ENCODE measurements around the gene FAM50B.
"Not testable (repeated sequence)": the region's sequence is repeated elsewhere in the genome, so short reads cannot be mapped to it uniquely, and the experiment has no call there.

FAM50B gene

GRCh38 chr6:3850451-3851203, 1.5 kb downstream of the FAM50B start:
- DNase-seq, result no peak

DNA sequence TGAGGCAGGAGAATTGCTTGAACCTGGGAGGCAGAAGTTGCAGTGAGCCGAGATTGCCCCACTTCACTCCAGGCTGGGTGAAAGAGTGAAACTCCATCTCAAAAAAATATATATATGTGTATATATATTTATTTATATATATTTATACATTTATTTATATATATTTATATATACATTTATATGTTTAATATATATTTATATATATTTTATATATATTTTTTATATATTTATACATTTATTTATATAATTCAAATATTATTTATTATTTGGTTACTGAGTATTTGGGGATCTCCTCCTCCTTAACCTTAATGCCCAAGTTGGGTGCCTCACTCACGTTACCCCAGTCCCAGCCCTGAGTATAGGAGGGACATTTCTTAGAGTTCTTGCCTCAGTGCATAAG, 2.7 kb downstream of the FAM50B start:
- no peak for DNase-seq

GRCh38 chr6:3852391-3852790, 3.2 kb downstream of the FAM50B start:
- DNase-seq, result no peak

DNA sequence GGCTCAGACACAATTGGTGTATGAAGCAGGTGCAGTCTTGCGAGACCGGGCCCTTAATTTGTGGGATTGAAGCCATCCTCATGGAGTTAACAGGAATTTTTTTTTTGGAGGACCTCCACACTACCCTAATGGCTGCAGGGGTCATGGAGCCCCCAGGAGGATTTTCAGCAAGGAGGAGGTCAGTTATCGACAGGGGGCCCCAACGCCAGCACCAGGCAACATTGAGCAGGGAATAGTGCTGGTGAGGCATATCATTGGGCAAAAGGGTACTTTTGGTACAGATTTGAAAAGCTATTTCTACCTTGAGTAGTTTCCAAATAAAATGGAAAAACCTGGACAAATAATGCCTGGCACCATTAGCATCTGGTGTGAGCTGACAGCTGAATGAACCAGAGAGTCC, 6.7 kb downstream of the FAM50B start:
- DNase-seq, result no peak

- DNase-seq, result no peak
Observed at GRCh38 chr6:3856576-3856975, 7.4 kb downstream of the FAM50B start.

GRCh38 chr6:3857468-3858456, 8.6 kb downstream of the FAM50B start:
- DNase-seq, result no peak

GRCh38 chr6:3859878-3860552, 10.8 kb downstream of the FAM50B start:
- DNase-seq, result no peak

- DNase-seq, result no peak
Observed at GRCh38 chr6:3861424-3861823, 12.3 kb downstream of the FAM50B start.

- no peak for DNase-seq
Observed at GRCh38 chr6:3862038-3862437, 12.9 kb downstream of the FAM50B start.

GRCh38 chr6:3863322-3863721, 14.1 kb downstream of the FAM50B start:
- DNase-seq, result not testable (repeated sequence)

DNA sequence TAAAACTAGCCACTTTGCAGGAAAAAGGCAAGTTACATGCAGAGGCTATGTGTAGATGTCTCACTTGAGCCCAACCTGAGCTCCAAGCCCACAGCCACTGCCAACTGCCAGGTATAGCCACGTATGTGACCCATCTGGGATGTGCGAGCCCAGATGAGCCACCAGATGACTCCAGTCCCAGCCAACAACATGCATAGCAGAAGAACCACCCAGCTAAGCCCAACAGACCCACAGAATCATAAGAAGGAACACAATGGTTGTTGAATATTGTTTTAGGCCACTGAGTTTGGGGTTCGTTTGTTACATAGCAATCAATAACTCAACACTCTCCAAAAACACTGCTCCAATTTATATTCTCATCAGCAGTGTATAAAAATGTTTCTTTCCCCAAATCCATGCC, 16.3 kb downstream of the FAM50B start:
- no peak for DNase-seq

GRCh38 chr6:3867641-3868502, 18.7 kb downstream of the FAM50B start:
- no peak for DNase-seq

GRCh38 chr6:3868544-3868943, 19.4 kb downstream of the FAM50B start:
- peak; percentile 54 for DNase-seq

- no peak for DNase-seq
Observed at GRCh38 chr6:3869284-3869631, 20.1 kb downstream of the FAM50B start.

DNA sequence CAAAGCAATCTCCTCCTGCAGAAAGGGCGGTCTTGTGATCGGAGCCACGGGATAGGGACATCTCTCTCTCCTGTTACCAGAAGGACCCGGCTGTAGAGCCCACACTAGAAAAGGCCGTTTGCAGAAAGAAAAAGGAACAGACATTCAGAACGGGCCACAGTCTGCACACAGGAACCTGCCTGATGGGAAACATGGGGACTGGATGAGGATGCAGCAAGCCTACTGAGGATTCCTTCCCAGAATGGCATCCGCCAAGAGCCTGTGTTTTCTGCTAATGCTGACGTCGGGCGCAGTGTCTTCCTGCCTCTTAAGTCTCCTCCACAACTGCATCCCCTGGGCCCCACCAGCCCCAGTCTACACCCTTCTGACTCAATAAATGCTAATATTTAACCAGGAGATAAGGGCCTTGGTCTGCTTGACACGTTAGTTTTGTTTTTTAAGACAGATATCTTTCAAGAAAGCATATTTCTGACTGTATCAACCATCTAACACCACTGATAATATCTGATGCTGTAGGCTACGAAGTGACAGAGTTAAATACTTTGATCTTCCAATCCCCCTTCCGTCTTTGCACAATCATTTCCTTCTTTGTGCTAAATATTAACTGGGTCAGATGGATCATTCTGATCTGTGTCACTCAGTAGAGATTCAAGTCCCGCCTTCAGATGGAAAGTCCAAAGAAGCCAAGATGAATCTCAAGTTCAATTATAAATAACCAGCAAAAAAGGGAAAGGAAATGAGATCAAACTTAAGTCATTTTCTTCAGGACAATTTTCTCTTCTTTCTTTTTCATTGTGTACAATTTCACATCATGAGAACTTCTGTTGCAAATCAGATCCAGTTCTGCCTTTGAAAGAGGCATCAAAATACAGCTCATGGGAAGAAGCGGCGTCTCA, 20.7 kb downstream of the FAM50B start:
- no peak for DNase-seq

DNA sequence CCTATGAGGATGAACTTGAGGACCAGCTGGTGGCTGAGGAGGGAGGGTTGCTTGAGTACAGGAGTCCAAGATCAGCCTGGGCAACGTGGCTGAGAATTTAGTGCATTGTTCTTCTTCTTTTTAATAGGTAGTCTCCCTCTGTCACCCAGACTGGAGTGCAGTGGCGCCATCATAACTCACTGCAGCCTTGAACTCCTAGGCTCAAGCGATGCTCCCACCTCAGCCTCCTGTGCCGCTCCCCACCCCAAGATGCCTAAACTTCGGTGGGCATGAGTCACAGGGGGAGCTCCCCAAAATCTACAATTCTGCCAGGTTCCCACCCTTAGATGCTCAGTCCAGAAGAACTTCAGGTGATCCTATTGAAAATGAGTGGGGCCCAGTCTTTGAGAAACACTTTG, 21.4 kb downstream of the FAM50B start:
- no peak for DNase-seq

DNA sequence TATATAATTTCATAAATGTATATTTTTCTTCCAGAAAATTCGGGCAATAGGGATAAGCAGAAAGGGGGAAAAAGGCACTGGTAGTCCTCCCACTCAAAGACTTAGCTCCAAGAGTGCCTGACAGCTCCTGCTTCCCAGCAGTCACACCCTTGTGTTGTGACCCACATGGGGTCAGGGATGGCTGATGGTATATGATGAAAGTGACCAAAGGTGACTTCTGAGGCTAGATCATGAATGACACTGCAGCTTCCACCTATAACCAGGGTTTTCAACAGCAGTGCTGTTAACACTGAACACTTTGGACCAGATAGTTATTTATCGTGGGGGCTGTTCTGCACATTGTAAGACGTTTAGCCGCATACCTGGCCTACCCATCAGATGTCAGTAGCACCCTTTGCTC, 22.3 kb downstream of the FAM50B start:
- no peak for DNase-seq

DNA sequence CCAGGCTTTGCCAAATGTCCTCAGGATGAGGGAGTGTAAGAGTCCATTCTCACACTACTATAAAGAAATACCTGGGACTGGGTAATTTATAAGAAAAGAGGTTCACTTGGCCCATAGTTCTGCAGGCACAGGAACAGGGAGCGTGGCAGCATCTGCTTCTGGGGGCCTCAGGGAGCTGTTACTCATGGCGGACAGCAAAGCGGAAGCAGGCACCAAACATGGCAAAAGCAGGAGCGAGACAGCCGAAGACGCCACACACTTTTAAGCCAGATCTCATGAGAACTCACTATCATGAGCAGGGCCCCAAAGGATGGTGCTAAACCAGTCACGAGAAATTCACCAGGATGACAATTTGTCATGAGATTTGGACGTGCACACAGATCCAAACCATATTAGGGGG, 22.8 kb downstream of the FAM50B start:
- no peak for DNase-seq

GRCh38 chr6:3872370-3872854, 23.2 kb downstream of the FAM50B start:
- DNase-seq, result no peak

GRCh38 chr6:3873051-3873450, 23.9 kb downstream of the FAM50B start:
- DNase-seq, result no peak

GRCh38 chr6:3874069-3874468, 24.9 kb downstream of the FAM50B start:
- DNase-seq, result no peak
